GM23338 (cell line): ENCODE results near the gene AADACL3. TPM values are rescaled to one million over a fixed set of nuclear protein-coding genes. Genes with fewer than 3 reads are reported as not detected.
A peak's percentile ranks its signal among the peaks of the same experiment; 100 is the strongest.

Source experiments
- ATAC-seq: fragments of 200-7000 bp; cut with Tn5 transposase; 3 replicates; pipeline ENCODE4 v1.9.1; 2020
- DNase-seq: peaks from one replicate; pipeline ENCODE4 v3.0.0-alpha.2; 2015; ENCODE audit warnings: low spot score
- H2AFZ ChIP-seq: fragments of 200-600 bp; sonication (generic); 2 replicates; pipeline ENCODE4 v1.8.0; 2016; ENCODE audit warnings: antibody characterized with exemption, mild to moderate bottlenecking, moderate library complexity
- H3F3A ChIP-seq: fragments of 200-600 bp; sonication (generic); replicated peaks from 2 replicates; pipeline ENCODE4 v1.8.0; 2017; ENCODE audit warnings: antibody characterized with exemption, mixed run types, low read depth
- H3K27ac ChIP-seq: fragments of 200-600 bp; sonication (generic); 2 replicates; pipeline ENCODE4 v1.6.1; 2016; ENCODE audit warnings: low read depth
- H3K27me3 ChIP-seq: fragments of 200-600 bp; sonication (generic); 2 replicates; pipeline ENCODE4 v1.8.0; 2016; ENCODE audit warnings: mild to moderate bottlenecking, mixed run types, moderate library complexity; ENCODE audit not compliant: insufficient read depth
- H3K36me3 ChIP-seq: fragments of 200-600 bp; sonication (generic); 2 replicates; pipeline ENCODE4 v1.8.0; 2016; ENCODE audit warnings: mild to moderate bottlenecking; ENCODE audit not compliant: insufficient read depth
- H3K4me1 ChIP-seq: fragments of 200-600 bp; sonication (generic); 2 replicates; pipeline ENCODE4 v1.8.0; 2016; ENCODE audit warnings: mild to moderate bottlenecking, moderate library complexity; ENCODE audit not compliant: insufficient read depth
- H3K4me2 ChIP-seq: fragments of 200-600 bp; sonication (generic); 2 replicates; pipeline ENCODE4 v1.7.1; 2017; ENCODE audit warnings: mixed run types
- H3K4me3 ChIP-seq: fragments of 200-600 bp; sonication (generic); 2 replicates; pipeline ENCODE4 v1.6.1; 2016; ENCODE audit warnings: mixed run types
- H3K79me2 ChIP-seq: fragments of 200-600 bp; sonication (generic); replicated peaks from 2 replicates; pipeline ENCODE4 v1.8.0; 2017; ENCODE audit warnings: mild to moderate bottlenecking; ENCODE audit not compliant: insufficient read depth
- H3K9me2 ChIP-seq: fragments of 200-600 bp; sonication (generic); 2 replicates; pipeline ENCODE4 v1.8.0; 2017; ENCODE audit not compliant: insufficient read depth
- H4K20me1 ChIP-seq: fragments of 200-600 bp; sonication (generic); replicated peaks from 2 replicates; pipeline ENCODE4 v1.8.0; 2017; ENCODE audit warnings: mild to moderate bottlenecking; ENCODE audit not compliant: insufficient read depth
- H3K27ac Mint-ChIP-seq: 2 replicates; pipeline ENCODE4 v1.8.0; 2020; ENCODE audit warnings: inconsistent platforms, mild to moderate bottlenecking, moderate library complexity, mixed read lengths
- H3K27me3 Mint-ChIP-seq: 3 replicates; pipeline ENCODE4 v1.8.0; 2022; ENCODE audit warnings: low read depth, mild to moderate bottlenecking, moderate library complexity, mixed read lengths, inconsistent platforms; ENCODE audit not compliant: insufficient read depth, poor library complexity
- H3K36me3 Mint-ChIP-seq: 3 replicates; pipeline ENCODE4 v1.8.0; 2021; ENCODE audit warnings: low read depth, mild to moderate bottlenecking, inconsistent platforms, moderate library complexity, mixed read lengths
- H3K4me1 Mint-ChIP-seq: 3 replicates; pipeline ENCODE4 v1.8.0; 2020; ENCODE audit warnings: mild to moderate bottlenecking, inconsistent platforms, mixed read lengths
- H3K4me3 Mint-ChIP-seq: 3 replicates; pipeline ENCODE4 v1.8.0; 2021; ENCODE audit warnings: moderate library complexity, mild to moderate bottlenecking, inconsistent platforms, mixed read lengths
- H3K9me3 Mint-ChIP-seq: 3 replicates; pipeline ENCODE4 v1.8.0; 2020; ENCODE audit warnings: moderate library complexity, mild to moderate bottlenecking, inconsistent platforms, mixed read lengths
- CREB1 ChIP-seq: fragments of 250-450 bp; sonication (Bioruptor Pico); IDR thresholded peaks from 2 replicates; pipeline ENCODE4 v1.5.0; 2020; ENCODE audit warnings: low read depth, mild to moderate bottlenecking, moderate library complexity
- CTCF ChIP-seq, 2 experiments: fragments of 200-600 bp in 1 of 2; sonication (generic) in 1 of 2; conservative IDR thresholded peaks; 2 replicates each; pipeline versions ENCODE4 v1.5.1 to v1.6.1; 2016 to 2017; ENCODE audit warnings: antibody characterized with exemption in 2 of 2, low read depth in 2 of 2, mild to moderate bottlenecking in 2 of 2, moderate library complexity in 1 of 2
- EZH2 ChIP-seq: fragments of 200-600 bp; sonication (generic); IDR thresholded peaks from one replicate; pipeline ENCODE4 v1.8.0; 2017; ENCODE audit warnings: antibody characterized with exemption, mild to moderate bottlenecking, low read depth; ENCODE audit not compliant: unreplicated experiment
- EZH2phosphoT487 ChIP-seq: fragments of 200-600 bp; sonication (generic); IDR thresholded peaks from one replicate; pipeline ENCODE4 v1.8.1; 2018; ENCODE audit warnings: antibody characterized with exemption; ENCODE audit not compliant: unreplicated experiment
- JUNB ChIP-seq: IDR thresholded peaks from one replicate; pipeline ENCODE4 v1.6.1; 2016; ENCODE audit warnings: antibody characterized with exemption; ENCODE audit not compliant: unreplicated experiment
- NANOG ChIP-seq: IDR thresholded peaks from 2 replicates; pipeline ENCODE4 v1.6.1; 2016; ENCODE audit warnings: antibody characterized with exemption, borderline replicate concordance
- POLR2AphosphoS5 ChIP-seq: IDR thresholded peaks from 2 replicates; pipeline ENCODE4 v1.6.1; 2016; ENCODE audit warnings: antibody characterized with exemption, low read depth
- REST ChIP-seq: IDR thresholded peaks from one replicate; pipeline ENCODE4 v1.6.1; 2018; ENCODE audit warnings: antibody characterized with exemption; ENCODE audit not compliant: unreplicated experiment
- STAT1 ChIP-seq: IDR thresholded peaks from one replicate; pipeline ENCODE4 v1.6.1; 2016; ENCODE audit warnings: antibody characterized with exemption; ENCODE audit not compliant: unreplicated experiment
- ZNF114 ChIP-seq: fragments of 250-450 bp; sonication (Bioruptor Pico); IDR thresholded peaks from 2 replicates; pipeline ENCODE4 v1.5.0; 2020; ENCODE audit warnings: mild to moderate bottlenecking, moderate library complexity
- ZNF331 ChIP-seq: fragments of 250-450 bp; sonication (Bioruptor Pico); IDR thresholded peaks from 2 replicates; pipeline ENCODE4 v1.5.0; 2020; ENCODE audit warnings: low read depth, mild to moderate bottlenecking, moderate library complexity
- polyA plus RNA-seq: library from polyadenylated mRNA; unstranded; fragments of >200 nt; fragmentation: Nextera tagmentation; extraction: Ambion mirVana; gene quantifications from 2 replicates; pipeline ENCODE4 v1.2.1, GENCODE V29; 2016
- total RNA-seq: library from RNA; depleted of rRNA; stranded (reverse); fragments of >200 nt; shearing (Covaris generic); gene quantifications from 2 replicates; pipeline ENCODE4 v1.2.3, GENCODE V29; 2014
- TF ChIP-seq, protein P1 (sequence below): IDR thresholded peaks from 2 replicates; pipeline ENCODE4 v1.6.1; 2016; ENCODE audit warnings: antibody characterized with exemption
- TF ChIP-seq, protein P2 (sequence below): fragments of 250-450 bp; sonication (Bioruptor Pico); IDR thresholded peaks from 2 replicates; pipeline ENCODE4 v1.5.0; 2020; ENCODE audit warnings: mild to moderate bottlenecking, moderate library complexity

The AADACL3 gene
- total and polyA plus RNA-seq, 2 experiments from 2014 or later: 0.47 to 1.5 TPM

GRCh38 chr1:12711536-12711935, 4.4 kb upstream of the AADACL3 start:
- ATAC-seq: no peak
- Histone ChIP-seq H3K4me1 (peaks cover 52% of the 10 kb centered on the region), H4K20me1 (no peaks in the 10 kb centered on the region), H3K36me3 (no peaks in the 10 kb centered on the region), H3K9me2 (peaks cover 15% of the 10 kb centered on the region), H3K27ac (peak overlapping the region; percentile 96), H2AFZ (no peak overlapping the region), H3K4me3 (no peak overlapping the region), H3F3A (peaks cover 6% of the 10 kb centered on the region), H3K27me3 (no peaks in the 10 kb centered on the region), H3K4me2 (peak overlapping the region; percentile 33; the same call in 1 of the 2 replicates), H3K79me2 (no peaks in the 10 kb centered on the region)
- Mint-ChIP-seq H3K4me1 (peaks cover 42% of the 10 kb centered on the region), H3K4me3 (no peak overlapping the region), H3K36me3 (no peaks in the 10 kb centered on the region), H3K27ac (no peak overlapping the region), H3K9me3 (no peaks in the 10 kb centered on the region), H3K27me3 (peaks cover 9% of the 10 kb centered on the region)
- TF ChIP-seq ZNF331 (CRISPR knock-in tag): no peak
- TF ChIP-seq CTCF (conservative IDR thresholded peaks at IDR 0.05; ENCODE audit: low read depth in 2 of 2): no peak
- TF ChIP-seq ZNF114 (CRISPR knock-in tag): no peak
- TF ChIP-seq NANOG: no peak
- TF ChIP-seq EZH2: no peak
- no peak for TF ChIP-seq REST
- TF ChIP-seq CREB1 (CRISPR knock-in tag): no peak
- no peak for TF ChIP-seq JUNB
- no peak for TF ChIP-seq EZH2phosphoT487
- TF ChIP-seq, protein P1, sequence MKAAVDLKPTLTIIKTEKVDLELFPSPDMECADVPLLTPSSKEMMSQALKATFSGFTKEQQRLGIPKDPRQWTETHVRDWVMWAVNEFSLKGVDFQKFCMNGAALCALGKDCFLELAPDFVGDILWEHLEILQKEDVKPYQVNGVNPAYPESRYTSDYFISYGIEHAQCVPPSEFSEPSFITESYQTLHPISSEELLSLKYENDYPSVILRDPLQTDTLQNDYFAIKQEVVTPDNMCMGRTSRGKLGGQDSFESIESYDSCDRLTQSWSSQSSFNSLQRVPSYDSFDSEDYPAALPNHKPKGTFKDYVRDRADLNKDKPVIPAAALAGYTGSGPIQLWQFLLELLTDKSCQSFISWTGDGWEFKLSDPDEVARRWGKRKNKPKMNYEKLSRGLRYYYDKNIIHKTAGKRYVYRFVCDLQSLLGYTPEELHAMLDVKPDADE: no peak
- TF ChIP-seq, protein P2, sequence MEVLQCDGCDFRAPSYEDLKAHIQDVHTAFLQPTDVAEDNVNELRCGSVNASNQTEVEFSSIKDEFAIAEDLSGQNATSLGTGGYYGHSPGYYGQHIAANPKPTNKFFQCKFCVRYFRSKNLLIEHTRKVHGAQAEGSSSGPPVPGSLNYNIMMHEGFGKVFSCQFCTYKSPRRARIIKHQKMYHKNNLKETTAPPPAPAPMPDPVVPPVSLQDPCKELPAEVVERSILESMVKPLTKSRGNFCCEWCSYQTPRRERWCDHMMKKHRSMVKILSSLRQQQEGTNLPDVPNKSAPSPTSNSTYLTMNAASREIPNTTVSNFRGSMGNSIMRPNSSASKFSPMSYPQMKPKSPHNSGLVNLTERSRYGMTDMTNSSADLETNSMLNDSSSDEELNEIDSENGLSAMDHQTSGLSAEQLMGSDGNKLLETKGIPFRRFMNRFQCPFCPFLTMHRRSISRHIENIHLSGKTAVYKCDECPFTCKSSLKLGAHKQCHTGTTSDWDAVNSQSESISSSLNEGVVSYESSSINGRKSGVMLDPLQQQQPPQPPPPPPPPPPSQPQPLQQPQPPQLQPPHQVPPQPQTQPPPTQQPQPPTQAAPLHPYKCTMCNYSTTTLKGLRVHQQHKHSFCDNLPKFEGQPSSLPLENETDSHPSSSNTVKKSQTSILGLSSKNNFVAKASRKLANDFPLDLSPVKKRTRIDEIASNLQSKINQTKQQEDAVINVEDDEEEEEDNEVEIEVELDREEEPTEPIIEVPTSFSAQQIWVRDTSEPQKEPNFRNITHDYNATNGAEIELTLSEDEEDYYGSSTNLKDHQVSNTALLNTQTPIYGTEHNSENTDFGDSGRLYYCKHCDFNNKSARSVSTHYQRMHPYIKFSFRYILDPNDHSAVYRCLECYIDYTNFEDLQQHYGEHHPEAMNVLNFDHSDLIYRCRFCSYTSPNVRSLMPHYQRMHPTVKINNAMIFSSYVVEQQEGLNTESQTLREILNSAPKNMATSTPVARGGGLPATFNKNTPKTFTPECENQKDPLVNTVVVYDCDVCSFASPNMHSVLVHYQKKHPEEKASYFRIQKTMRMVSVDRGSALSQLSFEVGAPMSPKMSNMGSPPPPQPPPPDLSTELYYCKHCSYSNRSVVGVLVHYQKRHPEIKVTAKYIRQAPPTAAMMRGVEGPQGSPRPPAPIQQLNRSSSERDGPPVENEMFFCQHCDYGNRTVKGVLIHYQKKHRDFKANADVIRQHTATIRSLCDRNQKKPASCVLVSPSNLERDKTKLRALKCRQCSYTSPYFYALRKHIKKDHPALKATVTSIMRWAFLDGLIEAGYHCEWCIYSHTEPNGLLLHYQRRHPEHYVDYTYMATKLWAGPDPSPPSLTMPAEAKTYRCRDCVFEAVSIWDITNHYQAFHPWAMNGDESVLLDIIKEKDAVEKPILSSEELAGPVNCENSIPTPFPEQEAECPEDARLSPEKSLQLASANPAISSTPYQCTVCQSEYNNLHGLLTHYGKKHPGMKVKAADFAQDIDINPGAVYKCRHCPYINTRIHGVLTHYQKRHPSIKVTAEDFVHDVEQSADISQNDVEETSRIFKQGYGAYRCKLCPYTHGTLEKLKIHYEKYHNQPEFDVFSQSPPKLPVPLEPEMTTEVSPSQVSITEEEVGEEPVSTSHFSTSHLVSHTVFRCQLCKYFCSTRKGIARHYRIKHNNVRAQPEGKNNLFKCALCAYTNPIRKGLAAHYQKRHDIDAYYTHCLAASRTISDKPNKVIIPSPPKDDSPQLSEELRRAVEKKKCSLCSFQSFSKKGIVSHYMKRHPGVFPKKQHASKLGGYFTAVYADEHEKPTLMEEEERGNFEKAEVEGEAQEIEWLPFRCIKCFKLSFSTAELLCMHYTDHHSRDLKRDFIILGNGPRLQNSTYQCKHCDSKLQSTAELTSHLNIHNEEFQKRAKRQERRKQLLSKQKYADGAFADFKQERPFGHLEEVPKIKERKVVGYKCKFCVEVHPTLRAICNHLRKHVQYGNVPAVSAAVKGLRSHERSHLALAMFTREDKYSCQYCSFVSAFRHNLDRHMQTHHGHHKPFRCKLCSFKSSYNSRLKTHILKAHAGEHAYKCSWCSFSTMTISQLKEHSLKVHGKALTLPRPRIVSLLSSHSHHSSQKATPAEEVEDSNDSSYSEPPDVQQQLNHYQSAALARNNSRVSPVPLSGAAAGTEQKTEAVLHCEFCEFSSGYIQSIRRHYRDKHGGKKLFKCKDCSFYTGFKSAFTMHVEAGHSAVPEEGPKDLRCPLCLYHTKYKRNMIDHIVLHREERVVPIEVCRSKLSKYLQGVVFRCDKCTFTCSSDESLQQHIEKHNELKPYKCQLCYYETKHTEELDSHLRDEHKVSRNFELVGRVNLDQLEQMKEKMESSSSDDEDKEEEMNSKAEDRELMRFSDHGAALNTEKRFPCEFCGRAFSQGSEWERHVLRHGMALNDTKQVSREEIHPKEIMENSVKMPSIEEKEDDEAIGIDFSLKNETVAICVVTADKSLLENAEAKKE (CRISPR knock-in tag): no peak
- no peak for TF ChIP-seq STAT1
- no peak for TF ChIP-seq POLR2AphosphoS5
- DNase-seq: no peak
